SK-N-SH (cell line): ENCODE results near the gene EPS8L2. TPM values are rescaled to one million over a fixed set of nuclear protein-coding genes. Genes with fewer than 3 reads are reported as not detected.
A peak's percentile ranks its signal among the peaks of the same experiment; 100 is the strongest.

Experiments used
- CTCF ChIA-PET: fragments of 300-600, 350-600 bp; formaldehyde crosslinking; extraction: SDS; loops from one replicate; lab custom pipeline; 2021; lab: Yijun Ruan, JAX
- POLR2A ChIA-PET: fragments of 350-600 bp; sonication (Branson Sonifier 250); formaldehyde crosslinking; extraction: SDS; loops from one replicate; lab custom pipeline; 2020; ENCODE audit warnings: antibody characterized with exemption, inconsistent platforms; lab: Yijun Ruan, JAX
- DNase-seq: peaks from one replicate; pipeline ENCODE4 v3.0.0; 2012
- H2AFZ ChIP-seq: fragments of 200-600 bp; sonication (generic); 2 replicates; pipeline ENCODE4 v1.8.1; 2016; ENCODE audit warnings: antibody characterized with exemption, mild to moderate bottlenecking, low read depth
- H3F3A ChIP-seq: fragments of 200-600 bp; sonication (generic); replicated peaks from 2 replicates; pipeline ENCODE3; 2016; ENCODE audit warnings: antibody characterized with exemption, mild to moderate bottlenecking; ENCODE audit not compliant: insufficient read depth
- H3K27ac ChIP-seq, 2 experiments: fragments of 200-500 bp in 1 of 2; fragments of 200-600 bp in 1 of 2; sonication (Bioruptor generic) in 1 of 2; sonication (generic), shearing (Covaris generic) in 1 of 2; 2 replicates each; pipeline versions ENCODE4 v1.5.1 to v1.6.1; 2014 to 2016; ENCODE audit warnings: low read depth in 2 of 2, inconsistent platforms in 1 of 2, low read length in 1 of 2, mild to moderate bottlenecking in 1 of 2, mixed read lengths in 1 of 2
- H3K27me3 ChIP-seq: fragments of 200-600 bp; sonication (generic), shearing (Covaris generic); 2 replicates; pipeline ENCODE4 v1.6.1; 2016; ENCODE audit warnings: mixed run types; ENCODE audit not compliant: insufficient read depth
- H3K36me3 ChIP-seq, 2 experiments: fragments of 200-500 bp in 1 of 2; fragments of 200-600 bp in 1 of 2; sonication (Bioruptor generic) in 1 of 2; sonication (generic) in 1 of 2; replicated peaks in 1 of 2; 2 replicates each; pipeline versions ENCODE3 to v1.5.1; 2014 to 2016; ENCODE audit warnings: low read length in 1 of 2, mild to moderate bottlenecking in 1 of 2; ENCODE audit not compliant: insufficient read depth in 2 of 2, control insufficient read depth in 1 of 2
- H3K4me1 ChIP-seq, 2 experiments: fragments of 200-500 bp in 1 of 2; fragments of 200-600 bp in 1 of 2; sonication (Bioruptor generic) in 1 of 2; sonication (generic), shearing (Covaris generic) in 1 of 2; 2 replicates each; pipeline versions ENCODE4 v1.5.1 to v1.6.1; 2014 to 2016; ENCODE audit warnings: low read depth in 1 of 2, low read length in 1 of 2, mixed run types in 1 of 2; ENCODE audit not compliant: insufficient read depth in 2 of 2, control insufficient read depth in 1 of 2
- H3K4me2 ChIP-seq: fragments of 200-600 bp; sonication (generic), shearing (Covaris generic); 2 replicates; pipeline ENCODE4 v1.6.1; 2017; ENCODE audit warnings: mixed run types
- H3K4me3 ChIP-seq, 2 experiments: fragments of 200-500 bp in 1 of 2; fragments of 200-600 bp in 1 of 2; sonication (Bioruptor generic) in 1 of 2; sonication (generic), shearing (Covaris generic) in 1 of 2; 2 replicates each; pipeline versions ENCODE4 v1.5.1 to v1.8.1; 2014 to 2016; ENCODE audit warnings: low read depth in 2 of 2, inconsistent platforms in 1 of 2, low read length in 1 of 2, mild to moderate bottlenecking in 1 of 2, mixed read lengths in 1 of 2, moderate library complexity in 1 of 2
- H3K79me2 ChIP-seq: fragments of 200-600 bp; sonication (generic); 2 replicates; pipeline ENCODE4 v1.8.1; 2017; ENCODE audit warnings: mild to moderate bottlenecking; ENCODE audit not compliant: insufficient read depth
- H3K9ac ChIP-seq: fragments of 200-600 bp; sonication (generic); 2 replicates; pipeline ENCODE4 v1.6.1; 2017; ENCODE audit warnings: mixed run types
- H3K9me2 ChIP-seq: fragments of 200-600 bp; sonication (generic); 2 replicates; pipeline ENCODE4 v1.6.1; 2017; ENCODE audit warnings: mixed run types
- H3K9me3 ChIP-seq: fragments of 200-600 bp; sonication (generic); 2 replicates; pipeline ENCODE4 v1.6.1; 2017; ENCODE audit warnings: mixed run types, mild to moderate bottlenecking, moderate library complexity
- H4K20me1 ChIP-seq: fragments of 200-600 bp; sonication (generic); 2 replicates; pipeline ENCODE4 v1.6.1; 2017; ENCODE audit warnings: mild to moderate bottlenecking, mixed run types; ENCODE audit not compliant: insufficient read depth
- ELF1 ChIP-seq: IDR thresholded peaks from 2 replicates; pipeline ENCODE4 v1.4.0; 2012
- EZH2phosphoT487 ChIP-seq: fragments of 200-600 bp; sonication (generic); IDR thresholded peaks from 2 replicates; pipeline ENCODE4 v1.6.1; 2017; ENCODE audit warnings: low read depth, mixed run types, mild to moderate bottlenecking, antibody characterized with exemption, moderate library complexity, borderline replicate concordance
- FOSL2 ChIP-seq: IDR thresholded peaks from 2 replicates; pipeline ENCODE4 v1.4.0; 2012; ENCODE audit warnings: low read depth, mild to moderate bottlenecking, moderate library complexity, borderline replicate concordance
- FOXM1 ChIP-seq: IDR thresholded peaks from 2 replicates; pipeline ENCODE4 v1.4.0; 2012; ENCODE audit warnings: low read depth, mild to moderate bottlenecking
- GABPA ChIP-seq: IDR thresholded peaks from 2 replicates; pipeline ENCODE4 v1.4.0; 2012; ENCODE audit warnings: low read depth, mild to moderate bottlenecking
- MEF2A ChIP-seq: IDR thresholded peaks from 2 replicates; pipeline ENCODE4 v1.4.0; 2012; ENCODE audit warnings: low read depth, borderline replicate concordance
- POLR2AphosphoS5 ChIP-seq: IDR thresholded peaks from 2 replicates; pipeline ENCODE4 v1.6.1; 2012; ENCODE audit warnings: low read depth, low read length
- RCOR1 ChIP-seq: fragments of 150-350 bp; IDR thresholded peaks from 2 replicates; pipeline ENCODE4 v1.6.1; 2017; ENCODE audit warnings: antibody characterized with exemption, low read length
- RFX5 ChIP-seq: IDR thresholded peaks from 2 replicates; pipeline ENCODE4 v1.6.1; 2012; ENCODE audit warnings: mild to moderate bottlenecking, improper control_type of control experiment, low read length
- RXRA ChIP-seq: IDR thresholded peaks from 2 replicates; pipeline ENCODE4 v1.4.0; 2012; ENCODE audit warnings: low read depth, mild to moderate bottlenecking, borderline replicate concordance
- SMC3 ChIP-seq: IDR thresholded peaks from 2 replicates; pipeline ENCODE4 v1.6.1; 2012; ENCODE audit warnings: low read depth, low read length, improper control_type of control experiment
- WGBS: methylation state at CpG from one replicate; pipeline ENCODE4 v1.1.6; 2017; ENCODE audit warnings: low lambda C conversion rate; 5-methylcytosine and 5-hydroxymethylcytosine counted together
- polyA plus RNA-seq, 3 experiments: library from polyadenylated mRNA; depleted of rRNA; stranded (reverse); fragments of >200 nt; gene quantifications; 2 replicates each; pipeline ENCODE4 v1.2.3, GENCODE V29; 2012
- TF ChIP-seq, protein P1 (sequence below): fragments of 150-350 bp; IDR thresholded peaks from 2 replicates; pipeline ENCODE4 v1.6.1; 2016; ENCODE audit warnings: mild to moderate bottlenecking, low read depth, low read length
- TF ChIP-seq, protein P2 (sequence below): IDR thresholded peaks from 2 replicates; pipeline ENCODE4 v1.6.1; 2012; ENCODE audit warnings: mild to moderate bottlenecking, low read depth, low read length, moderate library complexity
- TF ChIP-seq, protein P3 (sequence below): IDR thresholded peaks from 2 replicates; pipeline ENCODE4; 2012
- TF ChIP-seq, protein P4 (sequence below): IDR thresholded peaks from 2 replicates; pipeline ENCODE4 v1.4.0; 2012; ENCODE audit warnings: low read depth, borderline replicate concordance
- TF ChIP-seq, protein P5 (sequence below): IDR thresholded peaks from 2 replicates; pipeline ENCODE4 v1.4.0; 2012; ENCODE audit warnings: low read depth, borderline replicate concordance

Gene EPS8L2
- polyA plus RNA-seq, 1 of the 3 experiments (the other 2 are of a cell fraction), result 0.74 TPM

DNA sequence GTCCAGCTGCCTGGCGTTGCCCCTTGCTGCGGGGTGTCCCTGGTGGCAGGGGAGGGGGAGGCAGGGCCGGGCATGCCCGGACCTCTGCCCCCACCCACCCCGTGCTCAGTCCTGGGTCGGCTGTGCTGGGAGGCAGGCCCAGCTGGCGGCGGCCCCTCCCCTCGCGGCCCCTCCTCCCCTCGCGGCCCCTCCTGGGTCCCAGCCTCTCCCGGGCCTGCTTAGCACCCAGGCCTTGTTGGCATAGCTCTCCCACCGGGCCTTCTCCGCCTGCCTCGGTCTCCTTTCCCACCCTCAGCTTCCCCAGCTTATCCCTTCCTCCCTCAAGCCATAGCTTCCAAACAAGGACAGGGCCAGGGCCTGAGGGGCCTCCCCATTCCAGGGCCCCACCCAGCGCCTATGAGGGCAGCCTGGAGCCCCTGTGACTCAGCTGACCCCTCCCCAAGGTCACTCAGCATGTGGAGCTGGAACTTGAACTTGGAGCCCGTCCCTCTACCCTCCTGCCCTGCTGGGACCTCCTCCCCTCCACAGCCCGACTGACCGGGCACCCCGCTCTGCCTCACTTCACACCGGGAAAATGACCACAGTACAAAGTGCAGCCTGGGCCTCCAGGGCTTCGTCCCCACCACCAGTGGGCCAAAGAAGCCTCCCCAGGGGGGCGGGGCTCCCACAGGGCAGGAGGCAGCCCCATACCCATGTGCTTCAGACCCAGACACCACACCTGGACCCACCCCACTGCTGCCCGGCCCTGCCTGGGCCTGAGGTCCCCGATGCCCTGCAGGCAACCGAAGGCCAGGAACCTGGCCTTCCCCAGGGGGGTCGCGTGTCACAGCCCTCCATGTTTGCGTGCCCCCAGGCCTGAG lies 1.2 kb downstream of the EPS8L2 start:
- no peak overlapping the region for H3K4me3 ChIP-seq
- H3K79me2 ChIP-seq, result no peaks in the 10 kb centered on the region
- no peak overlapping the region for H3K27ac ChIP-seq
- 81% methylated on average over 11 of the region's 30 CpGs for WGBS
- CTCF ChIA-PET, result interaction anchor here (0.8 to 2.7 kb wide), 7 partner anchors 10 to 45 kb away, joined by 3 to 9 read pairs (median 3); partner anchors contain the start of genes DEAF1 and TMEM80
- H3K9me2 ChIP-seq, result no peaks in the 10 kb centered on the region
- TF ChIP-seq, protein P1, sequence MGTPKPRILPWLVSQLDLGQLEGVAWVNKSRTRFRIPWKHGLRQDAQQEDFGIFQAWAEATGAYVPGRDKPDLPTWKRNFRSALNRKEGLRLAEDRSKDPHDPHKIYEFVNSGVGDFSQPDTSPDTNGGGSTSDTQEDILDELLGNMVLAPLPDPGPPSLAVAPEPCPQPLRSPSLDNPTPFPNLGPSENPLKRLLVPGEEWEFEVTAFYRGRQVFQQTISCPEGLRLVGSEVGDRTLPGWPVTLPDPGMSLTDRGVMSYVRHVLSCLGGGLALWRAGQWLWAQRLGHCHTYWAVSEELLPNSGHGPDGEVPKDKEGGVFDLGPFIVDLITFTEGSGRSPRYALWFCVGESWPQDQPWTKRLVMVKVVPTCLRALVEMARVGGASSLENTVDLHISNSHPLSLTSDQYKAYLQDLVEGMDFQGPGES, result no peak
- TF ChIP-seq, protein P2, sequence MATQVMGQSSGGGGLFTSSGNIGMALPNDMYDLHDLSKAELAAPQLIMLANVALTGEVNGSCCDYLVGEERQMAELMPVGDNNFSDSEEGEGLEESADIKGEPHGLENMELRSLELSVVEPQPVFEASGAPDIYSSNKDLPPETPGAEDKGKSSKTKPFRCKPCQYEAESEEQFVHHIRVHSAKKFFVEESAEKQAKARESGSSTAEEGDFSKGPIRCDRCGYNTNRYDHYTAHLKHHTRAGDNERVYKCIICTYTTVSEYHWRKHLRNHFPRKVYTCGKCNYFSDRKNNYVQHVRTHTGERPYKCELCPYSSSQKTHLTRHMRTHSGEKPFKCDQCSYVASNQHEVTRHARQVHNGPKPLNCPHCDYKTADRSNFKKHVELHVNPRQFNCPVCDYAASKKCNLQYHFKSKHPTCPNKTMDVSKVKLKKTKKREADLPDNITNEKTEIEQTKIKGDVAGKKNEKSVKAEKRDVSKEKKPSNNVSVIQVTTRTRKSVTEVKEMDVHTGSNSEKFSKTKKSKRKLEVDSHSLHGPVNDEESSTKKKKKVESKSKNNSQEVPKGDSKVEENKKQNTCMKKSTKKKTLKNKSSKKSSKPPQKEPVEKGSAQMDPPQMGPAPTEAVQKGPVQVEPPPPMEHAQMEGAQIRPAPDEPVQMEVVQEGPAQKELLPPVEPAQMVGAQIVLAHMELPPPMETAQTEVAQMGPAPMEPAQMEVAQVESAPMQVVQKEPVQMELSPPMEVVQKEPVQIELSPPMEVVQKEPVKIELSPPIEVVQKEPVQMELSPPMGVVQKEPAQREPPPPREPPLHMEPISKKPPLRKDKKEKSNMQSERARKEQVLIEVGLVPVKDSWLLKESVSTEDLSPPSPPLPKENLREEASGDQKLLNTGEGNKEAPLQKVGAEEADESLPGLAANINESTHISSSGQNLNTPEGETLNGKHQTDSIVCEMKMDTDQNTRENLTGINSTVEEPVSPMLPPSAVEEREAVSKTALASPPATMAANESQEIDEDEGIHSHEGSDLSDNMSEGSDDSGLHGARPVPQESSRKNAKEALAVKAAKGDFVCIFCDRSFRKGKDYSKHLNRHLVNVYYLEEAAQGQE, result no peak
- TF ChIP-seq EZH2phosphoT487, result no peak
- TF ChIP-seq RFX5, result no peak
- TF ChIP-seq, protein P3, sequence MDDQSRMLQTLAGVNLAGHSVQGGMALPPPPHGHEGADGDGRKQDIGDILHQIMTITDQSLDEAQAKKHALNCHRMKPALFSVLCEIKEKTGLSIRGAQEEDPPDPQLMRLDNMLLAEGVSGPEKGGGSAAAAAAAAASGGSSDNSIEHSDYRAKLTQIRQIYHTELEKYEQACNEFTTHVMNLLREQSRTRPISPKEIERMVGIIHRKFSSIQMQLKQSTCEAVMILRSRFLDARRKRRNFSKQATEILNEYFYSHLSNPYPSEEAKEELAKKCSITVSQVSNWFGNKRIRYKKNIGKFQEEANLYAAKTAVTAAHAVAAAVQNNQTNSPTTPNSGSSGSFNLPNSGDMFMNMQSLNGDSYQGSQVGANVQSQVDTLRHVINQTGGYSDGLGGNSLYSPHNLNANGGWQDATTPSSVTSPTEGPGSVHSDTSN, result no peak
- no peak for TF ChIP-seq POLR2AphosphoS5
- no peak for TF ChIP-seq FOSL2
- TF ChIP-seq FOXM1, result no peak
- TF ChIP-seq, protein P4, sequence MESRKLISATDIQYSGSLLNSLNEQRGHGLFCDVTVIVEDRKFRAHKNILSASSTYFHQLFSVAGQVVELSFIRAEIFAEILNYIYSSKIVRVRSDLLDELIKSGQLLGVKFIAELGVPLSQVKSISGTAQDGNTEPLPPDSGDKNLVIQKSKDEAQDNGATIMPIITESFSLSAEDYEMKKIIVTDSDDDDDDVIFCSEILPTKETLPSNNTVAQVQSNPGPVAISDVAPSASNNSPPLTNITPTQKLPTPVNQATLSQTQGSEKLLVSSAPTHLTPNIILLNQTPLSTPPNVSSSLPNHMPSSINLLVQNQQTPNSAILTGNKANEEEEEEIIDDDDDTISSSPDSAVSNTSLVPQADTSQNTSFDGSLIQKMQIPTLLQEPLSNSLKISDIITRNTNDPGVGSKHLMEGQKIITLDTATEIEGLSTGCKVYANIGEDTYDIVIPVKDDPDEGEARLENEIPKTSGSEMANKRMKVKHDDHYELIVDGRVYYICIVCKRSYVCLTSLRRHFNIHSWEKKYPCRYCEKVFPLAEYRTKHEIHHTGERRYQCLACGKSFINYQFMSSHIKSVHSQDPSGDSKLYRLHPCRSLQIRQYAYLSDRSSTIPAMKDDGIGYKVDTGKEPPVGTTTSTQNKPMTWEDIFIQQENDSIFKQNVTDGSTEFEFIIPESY, result no peak
- TF ChIP-seq, protein P5, sequence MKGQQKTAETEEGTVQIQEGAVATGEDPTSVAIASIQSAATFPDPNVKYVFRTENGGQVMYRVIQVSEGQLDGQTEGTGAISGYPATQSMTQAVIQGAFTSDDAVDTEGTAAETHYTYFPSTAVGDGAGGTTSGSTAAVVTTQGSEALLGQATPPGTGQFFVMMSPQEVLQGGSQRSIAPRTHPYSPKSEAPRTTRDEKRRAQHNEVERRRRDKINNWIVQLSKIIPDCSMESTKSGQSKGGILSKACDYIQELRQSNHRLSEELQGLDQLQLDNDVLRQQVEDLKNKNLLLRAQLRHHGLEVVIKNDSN, result no peak
- TF ChIP-seq RCOR1, result no peak
- TF ChIP-seq MEF2A, result no peak
- no peak for TF ChIP-seq RXRA
- no peak for TF ChIP-seq GABPA
- no peak for TF ChIP-seq SMC3
- TF ChIP-seq ELF1, result no peak
- H3K27me3 ChIP-seq, result no peaks in the 10 kb centered on the region
- peaks cover 0 to 2% of the 10 kb centered on the region in 2 experiments; a peak in 1 of 4 replicates for H3K4me1 ChIP-seq
- H3F3A ChIP-seq, result no peaks in the 10 kb centered on the region
- H4K20me1 ChIP-seq, result no peaks in the 10 kb centered on the region
- H3K9ac ChIP-seq, result no peak overlapping the region
- no peak overlapping the region for H3K4me2 ChIP-seq
- no peak overlapping the region for H2AFZ ChIP-seq
- H3K9me3 ChIP-seq, result no peaks in the 10 kb centered on the region
- peak; percentile 68 for DNase-seq
- H3K36me3 ChIP-seq, result no peaks in the 10 kb centered on the region
- POLR2A ChIA-PET, result interaction anchor here (1.1 kb wide), 1 partner anchor 11 kb away, joined by 6 read pairs; the partner anchor contains the start of gene TMEM80
